SK-N-SH (cell line): ENCODE data around the gene KLC1.

ENCODE experiments used
- EP300 ChIP-seq, 2 experiments: IDR thresholded peaks; 2 replicates each; pipeline versions ENCODE4 v1.4.0 to v1.6.1; 2012; ENCODE audit warnings: borderline replicate concordance in 1 of 2, low read depth in 1 of 2, low read length in 1 of 2
- FOXM1 ChIP-seq: IDR thresholded peaks from 2 replicates; pipeline ENCODE4 v1.4.0; 2012; ENCODE audit warnings: low read depth, mild to moderate bottlenecking
- MXI1 ChIP-seq: IDR thresholded peaks from 2 replicates; pipeline ENCODE4 v1.6.1; 2012; ENCODE audit warnings: mild to moderate bottlenecking, low read depth, low read length, improper control_type of control experiment
- POLR2AphosphoS5 ChIP-seq: IDR thresholded peaks from 2 replicates; pipeline ENCODE4 v1.6.1; 2012; ENCODE audit warnings: low read depth, low read length
- SMC3 ChIP-seq: IDR thresholded peaks from 2 replicates; pipeline ENCODE4 v1.6.1; 2012; ENCODE audit warnings: low read depth, low read length, improper control_type of control experiment
- TF ChIP-seq, protein P1 (sequence below): IDR thresholded peaks from 2 replicates; pipeline ENCODE4 v1.4.0; 2012; ENCODE audit warnings: low read depth, borderline replicate concordance
- TF ChIP-seq, protein P2 (sequence below): fragments of 200-600 bp; sonication (generic); IDR thresholded peaks from 2 replicates; pipeline ENCODE4 v1.6.1; 2017; ENCODE audit warnings: antibody characterized with exemption, mild to moderate bottlenecking, moderate library complexity

GRCh38 chr14:103607822-103608221, 21.2 kb upstream of the KLC1 start:
- TF ChIP-seq MXI1 (no peak), SMC3 (no peak), EP300 (IDR thresholded peaks at IDR 0.05; ENCODE audit: borderline replicate concordance in 1 of 2, low read depth in 1 of 2, low read length in 1 of 2) (no peak), POLR2AphosphoS5 (no peak), FOXM1 (no peak)
- TF ChIP-seq, protein P1, sequence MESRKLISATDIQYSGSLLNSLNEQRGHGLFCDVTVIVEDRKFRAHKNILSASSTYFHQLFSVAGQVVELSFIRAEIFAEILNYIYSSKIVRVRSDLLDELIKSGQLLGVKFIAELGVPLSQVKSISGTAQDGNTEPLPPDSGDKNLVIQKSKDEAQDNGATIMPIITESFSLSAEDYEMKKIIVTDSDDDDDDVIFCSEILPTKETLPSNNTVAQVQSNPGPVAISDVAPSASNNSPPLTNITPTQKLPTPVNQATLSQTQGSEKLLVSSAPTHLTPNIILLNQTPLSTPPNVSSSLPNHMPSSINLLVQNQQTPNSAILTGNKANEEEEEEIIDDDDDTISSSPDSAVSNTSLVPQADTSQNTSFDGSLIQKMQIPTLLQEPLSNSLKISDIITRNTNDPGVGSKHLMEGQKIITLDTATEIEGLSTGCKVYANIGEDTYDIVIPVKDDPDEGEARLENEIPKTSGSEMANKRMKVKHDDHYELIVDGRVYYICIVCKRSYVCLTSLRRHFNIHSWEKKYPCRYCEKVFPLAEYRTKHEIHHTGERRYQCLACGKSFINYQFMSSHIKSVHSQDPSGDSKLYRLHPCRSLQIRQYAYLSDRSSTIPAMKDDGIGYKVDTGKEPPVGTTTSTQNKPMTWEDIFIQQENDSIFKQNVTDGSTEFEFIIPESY = no peak
- TF ChIP-seq, protein P2, sequence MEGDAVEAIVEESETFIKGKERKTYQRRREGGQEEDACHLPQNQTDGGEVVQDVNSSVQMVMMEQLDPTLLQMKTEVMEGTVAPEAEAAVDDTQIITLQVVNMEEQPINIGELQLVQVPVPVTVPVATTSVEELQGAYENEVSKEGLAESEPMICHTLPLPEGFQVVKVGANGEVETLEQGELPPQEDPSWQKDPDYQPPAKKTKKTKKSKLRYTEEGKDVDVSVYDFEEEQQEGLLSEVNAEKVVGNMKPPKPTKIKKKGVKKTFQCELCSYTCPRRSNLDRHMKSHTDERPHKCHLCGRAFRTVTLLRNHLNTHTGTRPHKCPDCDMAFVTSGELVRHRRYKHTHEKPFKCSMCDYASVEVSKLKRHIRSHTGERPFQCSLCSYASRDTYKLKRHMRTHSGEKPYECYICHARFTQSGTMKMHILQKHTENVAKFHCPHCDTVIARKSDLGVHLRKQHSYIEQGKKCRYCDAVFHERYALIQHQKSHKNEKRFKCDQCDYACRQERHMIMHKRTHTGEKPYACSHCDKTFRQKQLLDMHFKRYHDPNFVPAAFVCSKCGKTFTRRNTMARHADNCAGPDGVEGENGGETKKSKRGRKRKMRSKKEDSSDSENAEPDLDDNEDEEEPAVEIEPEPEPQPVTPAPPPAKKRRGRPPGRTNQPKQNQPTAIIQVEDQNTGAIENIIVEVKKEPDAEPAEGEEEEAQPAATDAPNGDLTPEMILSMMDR = no peak
